SK-N-MC (cell line): ENCODE data around the gene SPRY2.

ENCODE experiments used
- EZH2 ChIP-seq: fragments of 200-600 bp; sonication (generic); IDR thresholded peaks from one replicate; pipeline ENCODE4 v1.6.1; 2017; ENCODE audit warnings: antibody characterized with exemption
- FOXP2 ChIP-seq: optimal IDR thresholded peaks from 2 replicates; pipeline ENCODE3; 2011; ENCODE audit warnings: mild to moderate bottlenecking, moderate library complexity; ENCODE audit not compliant: insufficient read depth; ENCODE audit errors: extremely low read length, control extremely low read depth
- POLR2AphosphoS5 ChIP-seq: IDR thresholded peaks from 2 replicates; pipeline ENCODE4 v1.6.1; 2012; ENCODE audit warnings: mild to moderate bottlenecking, low read depth, low read length, borderline replicate concordance

DNA sequence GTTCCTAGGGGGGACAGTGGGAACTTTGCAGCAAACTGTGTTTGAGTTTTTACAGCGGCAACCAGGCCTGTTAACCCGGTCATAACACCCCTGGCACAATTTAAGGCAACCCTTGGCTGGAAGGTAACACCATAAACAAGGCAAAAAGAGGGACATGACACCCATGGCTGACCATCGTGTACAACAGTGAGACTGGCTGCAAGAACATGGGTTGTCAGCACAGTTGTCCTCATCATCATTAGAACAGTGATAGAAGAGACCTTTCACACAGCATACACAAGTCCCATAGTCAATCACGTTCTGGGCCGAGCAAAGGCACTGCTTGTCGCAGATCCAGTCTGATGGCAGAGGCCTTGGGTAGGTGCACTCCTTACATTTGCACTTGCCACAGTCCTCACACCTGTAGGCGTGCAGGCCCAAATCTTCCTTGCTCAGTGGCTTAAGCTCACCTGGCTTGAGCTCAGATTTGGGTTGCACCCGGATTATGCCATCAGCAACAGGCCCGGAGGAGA, 4.1 kb downstream of the SPRY2 start:
- TF ChIP-seq EZH2 = no peak
- no peak for TF ChIP-seq POLR2AphosphoS5
- no peak for TF ChIP-seq FOXP2
